Amniotic stem cell (primary cell): Measurements from ENCODE around the gene DNAH3.
"Not testable (repeated sequence)": the region's sequence is repeated elsewhere in the genome, so short reads cannot be mapped to it uniquely, and the experiment has no call there.

Experiments used
- DNase-seq: peaks from one replicate; lab custom pipeline; 2025; lab: John Stamatoyannopoulos, UW

The DNAH3 gene

DNA sequence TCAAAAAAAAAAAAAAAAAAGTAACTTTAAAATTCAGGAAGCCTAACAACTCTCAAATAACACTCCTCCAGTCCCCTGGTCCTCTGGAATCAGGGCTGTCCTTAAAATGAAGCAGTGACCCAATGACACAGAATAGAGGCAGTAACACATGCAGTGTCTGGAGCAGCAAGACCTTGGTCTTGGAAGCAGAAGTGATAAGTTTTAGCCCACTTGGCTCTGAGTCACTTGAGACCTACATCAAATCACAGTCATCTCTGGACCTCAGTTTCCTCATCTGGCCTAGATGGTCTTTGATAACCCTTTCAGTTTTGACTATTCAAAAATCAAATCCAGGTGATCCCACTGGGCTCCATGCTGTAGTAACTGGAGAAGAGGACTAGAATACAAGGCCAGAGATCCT is 211.0 kb downstream of the DNAH3 start:
- no peak for DNase-seq

DNA sequence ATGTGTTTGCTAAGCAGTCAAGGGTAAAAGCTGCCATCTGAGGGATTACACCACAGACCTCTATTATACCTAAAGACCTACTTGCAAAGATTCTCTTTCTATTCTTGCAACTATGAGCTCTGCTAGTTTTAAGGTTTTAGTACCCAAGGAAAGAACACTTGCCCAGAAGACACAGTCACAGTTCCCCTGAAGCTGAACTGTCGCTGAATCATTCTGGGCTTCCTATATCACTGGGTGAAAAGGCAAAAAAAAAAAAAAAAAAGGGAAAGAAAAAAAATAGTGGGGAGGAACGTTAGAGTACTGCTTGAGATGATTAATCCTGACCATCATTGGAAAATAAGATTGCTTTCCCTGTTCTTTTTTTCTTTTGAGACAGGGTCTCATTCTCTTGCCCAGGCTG is 212.2 kb downstream of the DNAH3 start:
- DNase-seq = peak; percentile 26

DNA sequence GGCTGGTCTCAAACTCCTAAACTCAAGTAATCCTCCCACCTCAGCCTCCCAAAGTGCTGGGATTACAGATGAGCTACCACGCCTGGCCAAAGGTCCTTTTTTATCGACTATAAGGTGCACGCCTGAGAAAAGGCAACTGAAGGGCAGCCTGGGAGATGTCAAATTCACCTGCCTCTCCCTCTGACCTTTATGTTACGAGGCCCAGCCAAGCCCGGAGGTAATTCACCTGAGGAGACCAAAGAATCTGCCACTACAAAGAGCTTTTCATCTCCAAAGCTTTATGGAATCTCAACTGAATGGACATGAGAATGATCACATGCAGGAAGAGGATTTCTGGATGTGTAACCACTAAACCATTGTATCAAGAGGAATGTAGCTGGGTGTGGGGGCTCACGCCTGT is 212.9 kb downstream of the DNAH3 start:
- no peak for DNase-seq

DNA sequence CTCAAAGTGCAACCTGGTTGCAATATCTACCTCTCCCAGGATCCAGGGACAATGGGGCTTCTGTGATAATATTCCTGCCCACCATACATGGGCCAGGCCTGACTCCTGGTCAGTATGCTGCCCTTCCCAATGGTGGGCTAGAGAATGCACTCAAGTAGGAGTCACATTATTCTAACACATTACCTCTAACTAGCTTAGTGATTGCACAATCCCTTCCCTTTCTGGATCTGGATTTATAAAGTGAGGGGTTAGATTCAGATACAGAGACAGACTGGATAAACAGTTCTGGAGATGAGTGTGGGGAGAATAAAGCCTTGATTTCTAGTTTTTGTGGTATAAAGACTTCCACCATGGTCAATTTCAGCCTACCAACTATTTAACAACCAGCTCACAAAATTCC is 217.1 kb downstream of the DNAH3 start:
- DNase-seq = no peak

DNA sequence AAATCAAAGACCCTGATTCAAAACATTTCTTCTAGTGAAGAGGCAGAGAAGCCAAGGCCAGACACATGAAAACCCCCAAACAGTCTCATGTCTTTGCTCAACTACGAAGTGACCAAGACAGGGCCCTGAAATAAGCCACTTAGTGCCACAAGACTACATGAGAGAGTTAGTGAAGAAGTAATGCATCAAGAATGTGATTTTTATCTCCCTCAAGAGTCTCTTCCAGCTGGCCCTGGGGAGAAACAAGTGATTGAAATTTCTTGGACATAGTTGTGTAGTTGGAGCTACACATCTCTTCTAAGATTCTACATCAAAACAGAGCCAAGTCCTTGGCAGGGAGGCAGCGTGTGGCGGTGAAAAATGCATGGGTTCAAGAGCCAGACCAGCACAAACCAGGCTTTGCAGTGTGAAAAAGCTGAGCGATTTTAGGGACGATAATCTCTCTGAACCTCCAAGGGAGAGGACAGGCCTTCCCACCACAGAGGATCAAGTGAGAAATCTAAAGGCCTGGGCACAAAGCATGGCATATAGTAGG is 219.5 kb downstream of the DNAH3 start:
- no peak for DNase-seq

DNA sequence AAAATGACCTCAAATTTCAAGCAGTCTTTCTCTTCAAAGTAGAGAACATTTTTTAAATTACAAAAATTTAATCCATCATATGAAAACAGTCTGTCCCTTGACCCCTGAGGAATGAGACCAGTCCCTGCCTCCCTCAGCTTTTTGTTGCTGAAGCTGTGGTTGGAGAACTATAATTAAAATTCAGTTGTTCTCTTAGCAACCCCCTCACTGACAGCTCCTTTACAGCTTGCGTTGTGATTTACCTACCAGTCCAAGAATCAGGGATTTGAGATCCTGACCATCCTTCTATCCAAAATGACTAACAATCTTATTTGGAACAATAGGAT is 220.3 kb downstream of the DNAH3 start:
- DNase-seq = no peak

DNA sequence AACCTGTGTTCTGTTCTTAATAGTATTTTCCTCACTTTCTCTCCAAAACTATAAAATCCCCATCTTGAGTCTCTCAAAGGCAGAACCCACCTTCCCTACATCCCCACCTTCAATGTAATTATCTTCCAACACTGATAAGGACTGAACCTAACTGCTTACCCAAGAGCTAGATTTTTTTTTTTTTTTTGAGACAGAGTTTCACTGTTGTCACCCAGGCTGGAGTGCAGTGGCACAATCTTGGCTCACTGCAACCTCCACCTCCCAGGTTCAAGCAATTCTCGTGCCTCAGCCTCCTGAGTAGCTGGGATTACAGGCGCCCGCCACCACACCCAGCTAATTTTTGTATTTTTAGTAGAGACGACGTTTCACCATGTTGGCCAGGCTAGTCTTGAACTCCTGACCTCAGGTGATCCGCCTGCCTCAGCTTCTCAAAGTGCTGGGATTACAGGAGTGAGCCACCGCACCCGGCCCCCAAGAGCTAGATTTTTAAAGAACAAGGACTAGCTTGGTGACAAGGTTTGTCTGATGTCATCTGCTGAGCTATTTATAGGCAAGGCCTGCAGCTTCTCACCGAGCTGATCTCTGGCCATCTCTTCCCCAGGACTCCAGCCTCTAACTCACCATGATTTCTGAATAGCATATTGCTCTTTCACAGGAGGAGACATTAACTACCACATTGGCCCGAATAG is 220.8 kb downstream of the DNAH3 start:
- DNase-seq = not testable (repeated sequence)

DNA sequence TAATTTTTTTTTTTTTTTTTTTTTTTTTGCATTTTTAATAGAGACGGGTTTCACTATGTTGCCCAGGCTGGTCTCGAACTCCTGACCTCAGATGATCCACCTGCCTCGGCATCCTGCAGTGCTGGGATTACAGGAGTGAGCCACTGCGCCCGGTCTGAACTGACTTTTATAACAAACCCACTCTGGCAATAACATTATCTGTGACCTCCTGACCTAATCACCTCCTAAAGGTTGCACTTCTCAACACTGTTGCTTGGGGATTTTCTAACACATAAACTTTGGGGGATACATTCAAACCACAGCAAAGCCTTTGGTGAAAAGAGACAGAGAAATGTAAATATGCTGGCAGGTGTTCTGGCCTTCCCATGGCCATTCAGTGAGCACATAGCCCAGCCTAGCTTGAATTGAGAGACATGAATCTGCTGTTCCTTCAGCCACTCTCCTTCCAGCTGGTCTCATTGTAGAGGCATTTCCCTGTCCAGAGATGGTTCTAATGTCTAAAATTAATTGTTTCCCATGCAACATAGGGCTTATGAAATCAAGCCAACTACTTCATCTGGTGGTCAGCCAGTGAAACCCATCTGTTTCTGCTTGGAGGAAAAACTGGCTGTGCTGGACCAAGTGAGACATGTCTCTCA is 221.8 kb downstream of the DNAH3 start:
- DNase-seq = no peak

DNA sequence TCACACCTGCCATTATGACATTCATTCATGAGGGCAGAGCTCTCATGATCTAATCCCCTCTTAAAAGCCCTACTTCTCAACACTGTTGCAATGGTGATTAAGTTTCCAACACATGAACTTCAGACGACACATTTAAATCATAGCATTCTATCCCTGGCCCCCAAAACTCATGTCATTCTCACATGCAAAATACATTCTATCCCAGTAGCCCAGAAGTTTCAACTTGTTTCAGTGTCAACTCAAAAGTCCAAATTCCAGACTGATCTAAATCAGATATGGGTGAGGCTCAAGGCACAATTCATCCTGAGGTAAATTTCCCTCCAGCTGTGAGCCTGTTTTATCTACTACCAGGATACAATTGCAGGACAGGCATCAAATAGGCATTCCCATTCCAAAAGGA is 224.9 kb downstream of the DNAH3 start:
- no peak for DNase-seq

DNA sequence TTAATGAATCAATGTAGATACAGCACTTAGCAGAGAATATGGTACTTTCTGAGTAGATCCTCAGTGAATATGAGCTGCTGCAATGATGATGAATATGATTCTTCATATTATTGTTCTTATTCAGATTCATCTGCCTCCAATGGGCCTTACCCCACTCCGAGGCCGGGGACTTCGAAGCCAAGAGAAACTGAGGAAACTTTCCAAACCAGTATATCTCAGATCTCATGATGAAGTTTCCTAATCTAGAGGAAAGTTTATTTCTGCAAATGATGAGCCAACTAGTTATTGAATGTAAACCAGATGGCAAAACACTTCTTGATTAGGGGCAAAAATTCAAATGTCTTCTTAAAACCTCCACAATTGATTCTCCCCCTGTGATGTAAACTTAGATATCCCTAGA is 226.8 kb downstream of the DNAH3 start:
- no peak for DNase-seq

DNA sequence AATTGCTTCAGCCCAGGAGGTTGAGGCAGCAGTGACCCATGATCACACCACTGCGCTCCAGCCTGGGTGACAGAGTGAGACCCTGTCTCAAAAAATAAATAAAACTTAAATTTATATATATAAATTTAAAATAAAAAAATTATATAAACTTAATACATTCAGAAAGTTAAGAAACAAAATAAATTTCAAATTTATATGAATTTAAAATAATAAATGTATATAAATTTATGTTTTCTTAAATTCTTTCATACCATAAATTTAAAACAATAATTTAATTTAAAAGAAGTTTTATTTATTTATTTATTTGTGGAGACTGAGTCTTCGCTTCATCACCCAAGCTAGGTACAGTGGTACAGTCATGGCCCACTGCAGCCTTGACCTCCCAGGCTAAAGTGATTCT is 229.8 kb downstream of the DNAH3 start:
- DNase-seq = no peak

DNA sequence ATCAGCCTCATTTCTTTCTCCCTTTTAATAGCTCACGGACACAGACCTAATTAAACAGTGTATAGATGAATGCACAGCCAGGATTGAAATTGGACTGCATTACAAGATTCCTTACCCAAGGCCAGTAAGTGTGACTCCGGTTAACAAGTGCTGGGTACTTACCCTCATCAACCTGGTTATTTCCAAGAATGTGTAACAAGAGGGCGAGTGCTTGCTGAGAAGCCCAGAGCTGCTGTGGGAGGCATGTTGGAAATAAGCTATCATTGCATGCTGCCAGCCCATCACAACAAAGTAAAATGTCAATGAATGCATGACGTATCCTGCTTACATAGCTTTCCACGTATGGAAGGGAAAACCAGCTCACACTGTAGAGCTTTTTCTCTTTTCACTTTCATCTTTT is 230.6 kb downstream of the DNAH3 start:
- no peak for DNase-seq

DNA sequence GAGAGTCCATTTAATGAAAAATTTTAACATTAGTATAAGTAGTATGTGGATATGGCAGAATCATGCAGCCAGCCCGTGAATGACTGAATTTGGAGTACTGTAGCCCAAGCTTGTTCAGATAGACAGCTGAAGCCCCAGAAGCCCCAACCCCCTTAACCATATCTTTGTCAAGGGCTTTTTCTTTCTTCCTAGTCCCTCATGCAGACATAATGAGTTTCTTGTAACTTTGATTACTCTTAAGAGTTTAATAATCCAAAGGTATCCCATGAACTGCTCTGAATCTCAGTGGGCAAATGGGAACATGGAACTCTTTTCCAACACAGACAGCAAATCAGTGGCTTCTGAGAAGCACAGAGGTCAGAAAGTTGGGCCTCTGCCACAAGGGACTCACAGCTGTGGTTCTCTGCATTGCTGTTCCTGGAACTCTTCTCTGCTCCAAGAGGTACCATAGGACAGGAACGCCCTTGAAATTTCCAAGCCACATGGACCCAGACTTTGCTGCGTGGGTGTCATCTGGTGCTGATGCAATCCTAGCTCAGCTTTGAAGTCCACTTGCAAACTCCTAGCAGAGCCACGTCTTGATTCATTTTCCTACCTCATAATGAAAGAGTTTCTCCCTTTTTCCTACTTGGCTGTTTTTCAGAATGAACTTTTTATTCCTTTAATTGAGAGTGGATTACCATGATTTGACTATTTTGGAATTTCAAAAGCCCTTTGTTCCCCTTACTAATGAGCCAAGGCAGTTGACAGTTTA is 232.0 kb downstream of the DNAH3 start:
- no peak for DNase-seq

DNA sequence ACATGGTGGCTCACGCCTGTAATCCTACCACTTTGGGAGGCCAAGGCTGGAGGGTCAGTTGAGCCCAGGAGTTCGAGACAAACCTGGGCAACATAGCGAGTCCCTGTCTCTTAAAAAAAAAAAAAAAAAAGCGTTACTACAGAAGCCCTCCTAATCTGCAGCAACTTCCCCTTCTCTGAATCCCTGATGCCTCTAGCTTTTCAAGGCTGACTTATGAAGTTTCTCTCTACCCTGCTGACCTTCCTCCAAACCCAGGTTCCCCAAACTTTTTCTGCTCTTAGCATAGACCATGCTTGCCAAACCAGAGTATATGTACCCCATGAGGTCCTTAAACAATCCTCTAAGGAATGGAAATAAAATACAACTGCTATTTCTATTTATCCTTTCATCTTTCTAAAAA is 233.7 kb downstream of the DNAH3 start:
- DNase-seq = no peak

DNA sequence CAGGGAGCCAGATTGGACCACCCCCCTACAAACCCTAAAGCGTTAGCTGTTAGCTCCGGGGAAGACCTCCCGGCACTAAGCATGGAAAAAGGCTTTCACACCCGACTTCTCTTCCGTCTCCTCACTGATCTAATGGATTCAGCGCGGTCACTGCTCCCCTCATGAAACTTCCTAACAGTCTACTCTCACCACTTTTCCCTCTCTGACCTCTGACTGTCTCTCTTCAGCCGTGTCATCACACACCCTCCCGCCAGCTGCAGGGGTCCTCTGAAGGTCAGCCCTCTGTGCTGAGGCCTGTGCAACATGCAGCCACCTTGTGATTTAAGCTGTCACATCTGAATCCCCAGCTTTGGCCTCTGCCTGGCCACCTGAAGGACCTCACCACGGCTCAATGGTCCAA is 234.4 kb downstream of the DNAH3 start:
- DNase-seq = no peak

DNA sequence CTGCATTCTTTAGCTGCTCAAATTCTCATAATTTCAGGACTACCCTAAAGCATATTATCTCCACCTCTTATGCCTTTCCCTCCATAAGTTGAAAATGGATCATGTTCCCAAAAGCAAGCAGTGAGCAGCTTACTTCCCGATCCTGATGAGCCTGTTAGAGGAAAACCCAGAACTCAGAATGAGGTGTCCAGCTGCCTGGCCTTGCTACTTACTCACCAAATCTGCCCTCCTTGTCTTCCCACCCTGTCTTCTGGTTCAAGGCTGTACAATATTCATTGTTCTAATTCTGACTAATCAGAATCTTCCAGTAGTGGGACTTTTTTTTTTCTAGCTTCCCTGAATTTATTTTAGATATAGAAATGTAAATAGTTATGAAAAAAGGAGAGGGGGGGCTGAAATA is 239.3 kb downstream of the DNAH3 start:
- no peak for DNase-seq

DNA sequence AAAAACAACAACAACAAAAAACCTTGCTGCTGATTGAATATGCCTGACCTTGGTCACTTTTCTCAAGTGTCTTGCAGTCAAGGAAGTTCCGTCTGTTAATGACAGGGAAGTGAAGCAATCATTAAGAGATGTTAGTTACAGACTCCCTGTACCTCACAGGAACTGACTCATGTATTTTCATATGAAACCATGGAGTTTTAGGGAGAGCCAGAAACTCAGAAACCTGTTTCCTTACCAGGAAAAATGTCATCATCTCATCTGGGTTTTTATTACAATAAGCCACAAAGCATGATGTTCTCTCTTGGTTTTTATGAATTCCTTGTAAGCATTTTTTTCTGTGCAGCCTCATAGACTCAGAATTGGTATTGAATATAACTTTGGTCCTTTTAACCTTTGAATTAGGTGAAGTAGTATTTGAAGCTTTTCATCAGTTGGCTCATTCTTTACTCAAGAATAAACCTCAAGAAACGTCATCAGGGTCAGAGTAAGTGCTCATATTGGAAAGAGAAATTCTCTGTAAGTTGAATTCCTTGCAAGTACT is 239.8 kb downstream of the DNAH3 start:
- peak; percentile 47 for DNase-seq

DNA sequence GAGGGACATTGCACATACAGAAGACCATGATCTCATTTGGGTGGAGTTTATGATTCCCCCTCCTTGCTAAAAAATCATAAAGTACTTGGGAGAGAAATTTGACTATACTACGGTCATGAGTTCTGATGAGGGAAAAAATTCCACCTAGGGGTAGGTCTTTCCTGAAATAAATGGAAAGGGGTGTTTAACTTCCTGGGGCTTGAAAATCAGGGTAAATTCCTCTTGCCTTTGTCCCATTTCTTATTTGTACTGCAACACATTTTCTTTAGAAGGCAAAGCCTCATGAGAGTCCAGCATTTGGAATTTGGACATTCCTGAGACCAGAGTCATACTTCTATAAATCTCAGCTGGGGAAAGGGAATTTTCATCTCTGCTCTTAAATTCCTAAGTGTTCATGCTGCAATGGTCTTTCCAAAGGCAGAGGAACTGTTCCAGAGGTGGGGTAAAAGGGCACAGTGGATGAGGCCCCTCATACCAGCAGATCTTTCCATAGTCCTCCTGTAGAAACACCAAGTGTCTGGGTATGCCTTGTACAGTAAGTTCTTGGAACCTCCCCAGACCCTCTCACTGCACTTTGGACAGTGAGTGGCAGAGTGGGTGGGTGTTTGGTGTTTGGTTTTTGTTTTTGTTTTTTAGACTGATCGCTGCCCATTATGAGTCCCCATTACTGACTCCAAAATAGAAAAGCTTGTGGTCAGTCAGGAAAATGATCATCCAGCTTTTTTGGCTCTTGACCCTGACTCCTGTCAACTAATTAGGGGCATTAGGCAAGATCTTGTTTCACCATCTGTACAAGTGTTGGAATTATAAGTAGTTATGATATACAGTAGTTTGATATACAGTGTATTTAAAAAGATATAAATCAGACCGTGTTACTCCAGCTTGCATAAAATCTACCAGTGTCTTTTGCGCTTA is 244.0 kb downstream of the DNAH3 start:
- DNase-seq = peak; percentile 36

DNA sequence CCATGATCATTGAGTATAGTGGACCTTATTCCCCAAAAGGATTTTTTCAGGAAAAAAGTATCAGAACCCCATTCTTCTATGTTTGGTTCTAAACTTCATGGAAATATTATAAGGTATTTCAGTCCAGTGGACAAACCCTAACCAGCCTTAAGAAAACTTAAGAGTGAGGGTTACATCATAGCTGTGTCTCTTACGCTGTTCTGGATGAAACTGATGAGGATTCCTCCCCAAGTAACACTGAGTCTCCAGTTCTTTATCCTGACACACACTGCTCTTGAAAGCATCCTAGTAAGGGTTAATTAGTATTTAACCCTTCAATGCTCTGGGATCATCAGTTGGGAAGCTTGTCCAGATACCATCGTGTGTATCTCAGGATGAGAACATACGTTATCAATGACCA is 245.1 kb downstream of the DNAH3 start:
- DNase-seq = no peak

DNA sequence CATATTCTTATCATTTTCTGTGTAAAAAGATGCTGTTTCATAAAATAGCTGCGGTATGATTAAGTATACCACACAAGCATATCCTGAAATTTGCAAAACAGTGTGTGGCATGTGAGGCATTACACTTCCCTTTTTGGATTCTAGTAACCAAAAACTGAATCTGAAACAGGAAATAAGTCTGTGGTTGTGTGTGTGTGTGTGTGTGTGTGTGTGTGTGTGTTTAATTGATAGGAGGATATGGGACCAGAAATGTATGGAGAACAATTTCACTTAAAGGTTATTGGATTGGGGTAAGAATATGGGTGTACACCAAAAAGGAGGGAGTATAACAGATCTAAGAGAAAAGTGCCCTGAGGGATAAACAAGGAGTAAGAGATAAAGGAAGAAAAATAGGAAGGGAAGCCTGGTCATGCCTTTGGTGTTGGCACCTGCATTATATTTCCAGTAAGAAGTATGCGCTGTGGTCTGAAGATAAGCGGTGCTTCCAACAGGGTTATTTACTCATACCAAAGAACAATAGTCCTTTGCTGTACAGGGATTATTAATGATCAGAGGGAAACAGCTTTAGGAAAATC is 246.1 kb downstream of the DNAH3 start:
- DNase-seq = no peak

DNA sequence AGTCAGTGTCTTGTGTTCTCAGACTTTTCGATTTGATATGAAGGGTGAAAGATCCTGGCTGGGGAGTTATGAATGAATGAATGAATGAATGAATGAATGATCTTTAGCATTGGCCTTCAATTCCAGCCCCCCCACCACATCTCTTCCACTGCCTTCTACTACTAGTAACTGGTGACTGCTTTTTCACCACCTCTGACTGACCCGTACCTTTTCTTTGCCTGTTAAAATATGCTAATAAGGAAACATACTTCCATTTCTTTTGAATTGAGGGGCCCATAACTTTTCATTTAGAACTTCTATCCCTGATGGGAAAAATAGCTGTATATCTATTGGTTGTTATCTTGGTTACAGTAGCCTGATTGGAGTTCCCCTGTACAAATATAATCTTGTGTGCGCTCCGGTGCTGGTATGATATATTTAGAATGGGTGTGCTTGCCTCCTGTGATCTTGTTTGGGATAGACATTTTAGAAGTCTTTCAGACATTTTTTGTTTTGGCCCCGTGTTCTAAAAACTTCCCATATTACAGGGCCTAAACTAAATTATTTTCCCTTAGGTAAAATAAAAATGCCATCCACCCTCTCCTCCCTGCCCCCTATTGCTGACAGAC is 246.6 kb downstream of the DNAH3 start:
- DNase-seq = no peak
